CD4-positive, CD25-positive, alpha-beta regulatory T cell (primary cell): ENCODE results near the gene KDM3B. TPM values are rescaled to one million over a fixed set of nuclear protein-coding genes. Genes with fewer than 3 reads are reported as not detected.
"Not testable (repeated sequence)": the region's sequence is repeated elsewhere in the genome, so short reads cannot be mapped to it uniquely, and the experiment has no call there.

Experiments used
- ATAC-seq, 2 donors: fragments of 150-1000 bp; cut with Tn5 transposase; one replicate each; pipeline ENCODE4 v1.10.0; 2021; ENCODE audit warnings: low read depth in 2 of 2, moderate number of reproducible peaks in 2 of 2, moderate library complexity in 1 of 2
- DNase-seq, 3 donors: peaks; one replicate each; pipeline versions ENCODE4 v3.0.0 to v3.0.0-alpha.2; 2012 to 2022; ENCODE audit warnings: mixed read lengths in 1 of 3
- H3K27ac ChIP-seq: one replicate; pipeline ENCODE4 v1.7.0; 2013; ENCODE audit warnings: mild to moderate bottlenecking, low read length; ENCODE audit not compliant: insufficient read depth, poor library complexity, severe bottlenecking
- H3K27me3 ChIP-seq: one replicate; pipeline ENCODE4 v1.7.0; 2013; ENCODE audit warnings: low read length; ENCODE audit not compliant: control insufficient read depth, insufficient read depth
- H3K36me3 ChIP-seq: one replicate; pipeline ENCODE4 v1.7.0; 2013; ENCODE audit warnings: mild to moderate bottlenecking, low read length, moderate library complexity; ENCODE audit not compliant: control insufficient read depth, insufficient read depth
- H3K4me1 ChIP-seq: 2 replicates; pipeline ENCODE4 v1.7.0; 2013; ENCODE audit warnings: mild to moderate bottlenecking, low read length; ENCODE audit not compliant: insufficient read depth, control insufficient read depth, poor library complexity, severe bottlenecking
- H3K4me3 ChIP-seq: one replicate; pipeline ENCODE4 v1.7.0; 2013; ENCODE audit warnings: low read depth, mild to moderate bottlenecking, low read length, moderate library complexity
- H3K9me3 ChIP-seq, 2 experiments: 1 replicate in 1 of 2; 2 replicates in 1 of 2; pipeline ENCODE4 v1.7.0; 2013; ENCODE audit warnings: low read length in 2 of 2, mild to moderate bottlenecking in 1 of 2, moderate library complexity in 1 of 2; ENCODE audit not compliant: control insufficient read depth in 2 of 2
- H3K27ac Mint-ChIP-seq, 3 donors: one replicate each; pipeline ENCODE4 v1.8.0; 2020 to 2022; ENCODE audit warnings: mild to moderate bottlenecking in 3 of 3, mixed read lengths in 3 of 3, moderate library complexity in 2 of 3
- H3K27me3 Mint-ChIP-seq: one replicate; pipeline ENCODE4 v1.8.0; 2022; ENCODE audit warnings: mild to moderate bottlenecking, mixed read lengths
- H3K36me3 Mint-ChIP-seq: one replicate; pipeline ENCODE4 v1.8.0; 2020; ENCODE audit warnings: mixed read lengths
- H3K4me1 Mint-ChIP-seq, 4 donors: one replicate each; pipeline ENCODE4 v1.8.0; 2020 to 2022; ENCODE audit warnings: mixed read lengths in 4 of 4, mild to moderate bottlenecking in 1 of 4
- H3K4me3 Mint-ChIP-seq, 4 donors: one replicate each; pipeline ENCODE4 v1.8.0; 2020 to 2022; ENCODE audit warnings: mild to moderate bottlenecking in 4 of 4, mixed read lengths in 4 of 4, moderate library complexity in 3 of 4
- H3K9me3 Mint-ChIP-seq, 7 donors: one replicate each; pipeline ENCODE4 v1.8.0; 2020 to 2022; ENCODE audit warnings: mixed read lengths in 7 of 7, mild to moderate bottlenecking in 3 of 7, moderate library complexity in 2 of 7
- polyA plus RNA-seq, 4 donors: library from polyadenylated mRNA; unstranded; fragments of 300-500 nt; fragmentation: Illumina TruSeq; gene quantifications; one replicate each; pipeline ENCODE4 v1.2.3, GENCODE V29; 2021
- total RNA-seq: library from RNA; stranded (reverse); gene quantifications from one replicate; pipeline ENCODE4 v1.2.3, GENCODE V29; 2022

Gene KDM3B
- total and polyA plus RNA-seq, 5 donors from 2014 or later: 12.8 to 77.1 (median 13.8) TPM

DNA sequence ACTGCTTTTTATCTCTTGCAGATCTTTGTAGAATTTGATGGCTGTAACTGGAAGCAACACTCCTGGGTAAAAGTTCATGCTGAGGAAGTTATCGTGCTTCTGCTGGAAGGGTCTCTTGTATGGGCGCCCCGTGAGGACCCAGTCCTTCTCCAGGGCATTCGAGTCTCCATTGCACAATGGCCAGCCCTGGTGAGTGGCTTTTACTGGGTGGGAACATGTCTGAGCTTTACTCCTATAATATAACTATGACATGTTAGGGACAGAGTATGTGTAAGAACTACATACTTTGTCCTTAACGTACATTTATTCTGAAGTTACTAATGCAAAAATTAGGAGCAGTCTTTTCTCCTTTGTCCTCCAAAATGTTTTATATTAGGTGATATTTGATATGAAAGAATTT lies 20.2 kb downstream of the KDM3B start:
- Histone ChIP-seq H3K27me3 (no peaks in the 10 kb centered on the region), H3K4me1 (peaks cover 9% of the 10 kb centered on the region), H3K36me3 (peaks cover 42% of the 10 kb centered on the region), H3K9me3 (no peaks in the 10 kb centered on the region), H3K27ac (no peak overlapping the region), H3K4me3 (no peak overlapping the region)
- Mint-ChIP-seq H3K4me3 (no peak overlapping the region), H3K36me3 (peaks cover 7% of the 10 kb centered on the region), H3K27me3 (no peaks in the 10 kb centered on the region), H3K27ac (peak overlapping the region in 1 of 3 donors; percentile 32), H3K4me1 (peaks cover 18 to 29% (median 21%) of the 10 kb centered on the region in 4 donors), H3K9me3 (peaks cover 0 to 1% (median 0%) of the 10 kb centered on the region in 7 donors)
- DNase-seq (no peak), ATAC-seq (no peak)

DNA sequence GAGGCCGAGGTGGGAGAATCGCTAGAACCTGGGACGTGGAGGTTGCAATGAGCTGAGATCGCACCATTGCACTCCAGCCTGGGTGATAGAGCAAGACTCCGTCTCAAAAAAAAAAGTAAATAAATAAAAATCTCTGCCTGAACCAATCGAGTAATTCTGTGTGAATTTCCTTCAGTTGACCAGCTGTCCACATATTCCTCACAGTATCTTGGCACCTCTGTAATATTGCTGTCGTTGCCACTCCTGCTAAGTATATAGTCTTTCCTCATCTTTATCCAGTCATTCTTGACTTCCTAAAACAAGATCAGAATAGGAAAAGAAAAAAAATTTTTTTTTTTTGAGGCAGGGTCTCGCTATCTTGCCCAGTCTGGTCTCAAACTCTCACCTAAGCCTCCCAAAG lies 29.9 kb downstream of the KDM3B start:
- Histone ChIP-seq H3K36me3 (peaks cover 80% of the 10 kb centered on the region), H3K4me3 (no peak overlapping the region), H3K4me1 (no peaks in the 10 kb centered on the region), H3K9me3 (no peaks in the 10 kb centered on the region), H3K27ac (no peak overlapping the region), H3K27me3 (no peaks in the 10 kb centered on the region)
- DNase-seq (no peak), ATAC-seq (no peak)
- H3K4me3 Mint-ChIP-seq: no peak overlapping the region
- H3K27me3 Mint-ChIP-seq: no peaks in the 10 kb centered on the region
- H3K4me1 Mint-ChIP-seq: peaks cover 0 to 4% (median 0%) of the 10 kb centered on the region in 4 donors
- no peak overlapping the region for H3K27ac Mint-ChIP-seq
- peaks cover 37% of the 10 kb centered on the region for H3K36me3 Mint-ChIP-seq
- no peaks in the 10 kb centered on the region for H3K9me3 Mint-ChIP-seq

DNA sequence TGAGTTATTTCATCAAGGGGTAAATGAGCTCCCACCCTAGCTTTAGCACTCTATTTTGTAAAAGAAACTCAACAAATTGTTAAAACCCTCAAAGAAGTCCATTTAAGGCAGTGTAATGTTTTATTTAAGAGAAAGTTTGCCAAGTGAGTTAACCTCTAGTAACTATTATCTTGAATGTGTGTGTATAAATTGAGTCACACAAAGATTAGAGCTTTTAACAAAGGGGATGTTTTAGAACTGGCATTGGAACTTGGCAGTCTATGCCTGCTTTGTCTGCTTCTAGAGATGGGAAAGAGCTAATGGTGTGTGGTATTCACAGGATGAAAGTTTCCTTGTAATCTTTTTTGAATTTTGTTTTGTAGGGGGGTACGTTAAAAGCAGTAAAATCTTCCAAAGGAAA lies 33.2 kb downstream of the KDM3B start:
- Mint-ChIP-seq H3K36me3 (peaks cover 28% of the 10 kb centered on the region), H3K27ac (peak overlapping the region in 2 of 3 donors; percentile 5 to 68)

DNA sequence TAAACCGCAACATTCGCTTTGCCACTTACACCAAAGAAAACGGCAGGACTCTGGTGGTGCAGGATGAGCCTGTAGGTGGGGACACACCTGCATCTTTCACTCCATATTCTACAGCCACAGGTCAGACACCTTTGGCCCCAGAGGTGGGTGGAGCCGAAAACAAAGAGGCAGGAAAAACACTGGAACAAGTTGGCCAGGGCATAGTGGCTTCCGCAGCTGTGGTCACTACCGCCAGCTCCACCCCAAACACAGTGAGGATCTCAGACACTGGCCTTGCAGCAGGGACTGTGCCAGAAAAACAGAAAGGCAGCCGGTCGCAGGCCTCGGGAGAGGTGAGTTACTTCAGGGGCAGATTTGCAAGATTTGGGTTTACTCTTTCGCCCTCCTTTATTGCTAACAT lies 33.8 kb downstream of the KDM3B start:
- H3K9me3 Mint-ChIP-seq: no peaks in the 10 kb centered on the region
- no peak overlapping the region for H3K4me3 Mint-ChIP-seq
- DNase-seq (no peak), ATAC-seq (no peak)
- no peaks in the 10 kb centered on the region for H3K4me1 ChIP-seq
- peak overlapping the region in 1 of 3 donors; percentile 68 for H3K27ac Mint-ChIP-seq
- peaks cover 66% of the 10 kb centered on the region for H3K36me3 ChIP-seq
- no peaks in the 10 kb centered on the region for H3K9me3 ChIP-seq
- H3K36me3 Mint-ChIP-seq: peaks cover 32% of the 10 kb centered on the region
- H3K27ac ChIP-seq: no peak overlapping the region
- peaks cover 0 to 1% (median 0%) of the 10 kb centered on the region in 4 donors for H3K4me1 Mint-ChIP-seq
- no peak overlapping the region for H3K4me3 ChIP-seq
- H3K27me3 ChIP-seq: no peaks in the 10 kb centered on the region
- no peaks in the 10 kb centered on the region for H3K27me3 Mint-ChIP-seq

More for the DNA sequence above, 33.2 kb downstream of the KDM3B start:
- peaks cover 66% of the 10 kb centered on the region for H3K36me3 ChIP-seq
- H3K27ac ChIP-seq: no peak overlapping the region
- H3K9me3 ChIP-seq: no peaks in the 10 kb centered on the region
- Mint-ChIP-seq H3K4me1 (peaks cover 0 to 1% (median 0%) of the 10 kb centered on the region in 4 donors), H3K9me3 (no peaks in the 10 kb centered on the region), H3K4me3 (no peak overlapping the region), H3K27me3 (no peaks in the 10 kb centered on the region)
- DNase-seq (no peak), ATAC-seq (no peak)
- H3K4me1 ChIP-seq: no peaks in the 10 kb centered on the region
- no peaks in the 10 kb centered on the region for H3K27me3 ChIP-seq
- no peak overlapping the region for H3K4me3 ChIP-seq

DNA sequence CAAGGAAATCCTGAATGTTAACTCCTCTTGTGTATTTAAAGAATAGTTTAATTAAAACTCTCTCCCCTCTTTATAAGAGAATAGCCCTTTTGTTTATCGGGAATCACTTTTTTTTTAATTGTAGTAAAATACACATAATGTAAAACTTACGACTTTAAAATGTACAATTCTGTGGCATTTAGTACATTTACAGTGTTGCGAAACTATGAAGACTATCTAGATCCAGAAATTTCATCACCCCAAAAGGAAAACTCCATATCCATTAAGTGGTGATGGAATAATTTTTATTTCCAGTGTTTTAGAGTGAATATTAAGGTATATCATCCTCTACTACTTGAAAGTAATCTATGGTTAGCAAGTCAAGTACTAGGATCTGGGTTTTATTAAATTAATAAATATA lies 36.8 kb downstream of the KDM3B start:
- Mint-ChIP-seq H3K27me3 (no peaks in the 10 kb centered on the region), H3K9me3 (no peaks in the 10 kb centered on the region), H3K4me3 (no peak overlapping the region), H3K4me1 (peaks cover 0 to 2% (median 1%) of the 10 kb centered on the region in 4 donors), H3K36me3 (peaks cover 30% of the 10 kb centered on the region), H3K27ac (no peak overlapping the region)
- Histone ChIP-seq H3K4me3 (no peak overlapping the region), H3K27ac (no peak overlapping the region), H3K9me3 (no peaks in the 10 kb centered on the region), H3K36me3 (peaks cover 74% of the 10 kb centered on the region), H3K27me3 (no peaks in the 10 kb centered on the region), H3K4me1 (no peaks in the 10 kb centered on the region)
- DNase-seq (no peak), ATAC-seq (no peak)

DNA sequence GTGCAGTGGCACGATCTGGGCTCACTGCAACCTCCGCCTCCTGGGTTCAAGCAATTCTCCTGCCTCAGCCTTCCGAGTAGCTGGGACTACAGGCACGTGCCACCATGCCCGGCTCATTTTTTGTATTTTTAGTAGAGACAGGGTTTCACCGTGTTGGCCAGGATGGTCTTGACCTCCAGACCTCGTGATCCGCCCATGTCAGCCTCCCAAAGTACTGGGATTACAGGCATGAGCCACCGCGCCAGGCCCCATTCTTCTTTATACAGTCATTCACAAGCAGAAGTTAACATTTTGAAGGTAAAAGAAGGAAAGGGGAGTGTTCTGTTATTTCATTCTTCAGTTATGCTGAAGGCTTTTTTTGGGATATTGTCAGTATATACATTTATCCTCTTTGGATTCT lies 37.4 kb downstream of the KDM3B start:
- H3K9me3 ChIP-seq, H3K27me3 Mint-ChIP-seq, H3K4me1 ChIP-seq, H3K27ac ChIP-seq, H3K27ac Mint-ChIP-seq, H3K9me3 Mint-ChIP-seq, ATAC-seq, H3K4me3 ChIP-seq, H3K4me3 Mint-ChIP-seq, H3K27me3 ChIP-seq, H3K4me1 Mint-ChIP-seq, DNase-seq: not testable (repeated sequence)
- H3K36me3 ChIP-seq: peaks cover 77% of the 10 kb centered on the region
- H3K36me3 Mint-ChIP-seq: peaks cover 36% of the 10 kb centered on the region

DNA sequence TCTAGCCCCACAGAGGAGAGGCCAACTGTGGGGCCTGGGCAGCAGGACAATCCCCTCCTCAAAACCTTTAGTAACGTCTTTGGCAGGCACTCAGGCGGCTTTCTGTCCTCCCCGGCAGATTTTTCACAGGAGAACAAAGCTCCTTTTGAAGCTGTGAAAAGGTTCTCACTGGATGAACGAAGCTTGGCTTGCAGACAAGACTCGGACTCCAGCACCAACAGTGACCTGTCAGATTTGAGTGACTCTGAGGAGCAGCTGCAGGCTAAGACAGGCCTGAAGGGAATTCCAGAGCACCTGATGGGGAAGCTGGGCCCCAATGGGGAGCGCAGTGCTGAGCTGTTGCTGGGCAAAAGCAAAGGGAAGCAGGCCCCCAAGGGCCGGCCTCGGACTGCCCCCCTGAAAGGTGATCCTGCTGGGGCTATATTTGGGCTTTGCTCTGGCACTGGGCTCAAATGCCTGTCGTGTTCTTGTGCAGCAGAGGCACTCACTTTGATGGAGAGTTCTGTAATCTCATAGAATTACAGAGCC lies 39.4 kb downstream of the KDM3B start:
- ATAC-seq: no peak
- Histone ChIP-seq H3K9me3 (no peaks in the 10 kb centered on the region), H3K4me1 (no peaks in the 10 kb centered on the region), H3K4me3 (no peak overlapping the region), H3K27ac (no peak overlapping the region), H3K27me3 (no peaks in the 10 kb centered on the region), H3K36me3 (peaks cover 75% of the 10 kb centered on the region)
- Mint-ChIP-seq H3K27ac (peak overlapping the region in 1 of 3 donors; percentile 34), H3K9me3 (no peaks in the 10 kb centered on the region), H3K36me3 (peaks cover 34% of the 10 kb centered on the region), H3K4me1 (peaks cover 0 to 6% (median 2%) of the 10 kb centered on the region in 4 donors), H3K4me3 (no peak overlapping the region), H3K27me3 (no peaks in the 10 kb centered on the region)
- no peak for DNase-seq

DNA sequence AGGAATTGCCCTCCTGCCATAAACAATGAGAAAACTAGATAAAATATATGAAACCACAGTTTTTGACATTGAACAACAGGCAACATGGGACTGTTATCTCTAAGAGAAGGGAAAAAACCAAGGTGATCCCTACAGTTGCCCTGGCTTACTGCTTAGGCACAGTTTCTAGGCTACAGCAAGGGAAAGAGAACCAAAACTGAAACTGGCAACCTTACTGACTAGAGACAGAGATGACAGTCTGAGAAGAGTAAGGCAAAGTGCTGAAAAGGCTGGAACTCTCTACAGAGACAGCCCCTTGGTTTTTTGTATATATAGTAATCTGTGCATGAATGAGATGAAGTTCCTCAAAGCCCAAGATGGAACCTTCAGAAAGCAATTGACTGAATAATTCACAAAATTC lies 50.2 kb downstream of the KDM3B start:
- Mint-ChIP-seq H3K4me1 (peaks cover 5 to 11% (median 7%) of the 10 kb centered on the region in 4 donors), H3K27me3 (no peaks in the 10 kb centered on the region), H3K27ac (peak overlapping the region; percentile 32 to 84 (median 40)), H3K36me3 (peaks cover 57% of the 10 kb centered on the region), H3K9me3 (no peaks in the 10 kb centered on the region), H3K4me3 (no peak overlapping the region)
- H3K4me1 ChIP-seq: peaks cover 4% of the 10 kb centered on the region
- DNase-seq (peak in 1 of 3 donors; percentile 44), ATAC-seq (no peak)
- H3K9me3 ChIP-seq: no peaks in the 10 kb centered on the region
- no peaks in the 10 kb centered on the region for H3K27me3 ChIP-seq
- H3K27ac ChIP-seq: no peak overlapping the region
- peaks cover 66% of the 10 kb centered on the region for H3K36me3 ChIP-seq
- no peak overlapping the region for H3K4me3 ChIP-seq
